Type B pancreatic cell (in vitro differentiated cells): Measurements from ENCODE around the gene GSK3B. TPM values are rescaled to one million over a fixed set of nuclear protein-coding genes. Genes with fewer than 3 reads are reported as not detected.

Source experiments
- DNase-seq: peaks from one replicate; pipeline ENCODE4 v3.0.0; 2021; ENCODE audit warnings: mixed read lengths; ENCODE audit not compliant: unreplicated experiment; ENCODE audit errors: extremely low spot score
- H3K27ac Mint-ChIP-seq: 2 replicates; pipeline ENCODE4 v1.8.0; 2021; ENCODE audit warnings: mild to moderate bottlenecking, mixed read lengths
- H3K27me3 Mint-ChIP-seq: 2 replicates; pipeline ENCODE4 v1.8.0; 2021; ENCODE audit warnings: mixed read lengths
- H3K36me3 Mint-ChIP-seq: 2 replicates; pipeline ENCODE4 v1.8.0; 2021; ENCODE audit warnings: mixed read lengths
- H3K4me1 Mint-ChIP-seq: one replicate; pipeline ENCODE4 v1.8.0; 2021; ENCODE audit warnings: mixed read lengths; ENCODE audit not compliant: unreplicated experiment
- H3K4me3 Mint-ChIP-seq: 2 replicates; pipeline ENCODE4 v1.8.0; 2021; ENCODE audit warnings: mild to moderate bottlenecking, mixed read lengths
- H3K9me3 Mint-ChIP-seq: 2 replicates; pipeline ENCODE4 v1.8.0; 2021; ENCODE audit warnings: mixed read lengths
- total RNA-seq: library from RNA; stranded (reverse); gene quantifications from 2 replicates; pipeline ENCODE4 v1.2.1, GENCODE V29; 2021; ENCODE audit warnings: low replicate concordance
- TF ChIP-seq, protein P1 (sequence below): fragments of 200-600 bp; sonication (generic); conservative IDR thresholded peaks from 2 replicates; pipeline ENCODE4 v1.5.0; 2021; ENCODE audit warnings: antibody characterized with exemption, mild to moderate bottlenecking

The GSK3B gene
- total RNA-seq, 1 donor from 2014 or later = 60.5 TPM

DNA sequence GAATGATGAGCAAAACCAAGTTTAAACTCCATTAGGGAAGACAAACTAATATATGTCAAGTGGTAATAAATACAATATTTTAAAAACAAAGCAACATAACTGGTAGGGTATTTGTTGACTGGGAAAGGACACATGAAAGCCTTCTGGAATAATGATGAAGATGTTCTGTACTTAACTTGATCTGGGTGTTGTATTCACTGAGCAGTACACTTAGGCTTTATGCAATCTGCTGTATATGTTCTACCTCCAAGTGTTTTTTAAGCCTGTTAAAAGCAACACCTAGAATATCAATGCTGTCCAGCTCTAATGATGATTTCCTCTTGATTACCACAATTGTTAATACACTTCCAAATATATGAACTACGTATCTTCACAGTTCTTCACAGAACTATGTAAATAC lies 46.6 kb downstream of the GSK3B start:
- no peak overlapping the region for H3K4me3 Mint-ChIP-seq
- peaks cover 25% of the 10 kb centered on the region for H3K9me3 Mint-ChIP-seq
- H3K36me3 Mint-ChIP-seq = peaks cover 29% of the 10 kb centered on the region
- TF ChIP-seq, protein P1, sequence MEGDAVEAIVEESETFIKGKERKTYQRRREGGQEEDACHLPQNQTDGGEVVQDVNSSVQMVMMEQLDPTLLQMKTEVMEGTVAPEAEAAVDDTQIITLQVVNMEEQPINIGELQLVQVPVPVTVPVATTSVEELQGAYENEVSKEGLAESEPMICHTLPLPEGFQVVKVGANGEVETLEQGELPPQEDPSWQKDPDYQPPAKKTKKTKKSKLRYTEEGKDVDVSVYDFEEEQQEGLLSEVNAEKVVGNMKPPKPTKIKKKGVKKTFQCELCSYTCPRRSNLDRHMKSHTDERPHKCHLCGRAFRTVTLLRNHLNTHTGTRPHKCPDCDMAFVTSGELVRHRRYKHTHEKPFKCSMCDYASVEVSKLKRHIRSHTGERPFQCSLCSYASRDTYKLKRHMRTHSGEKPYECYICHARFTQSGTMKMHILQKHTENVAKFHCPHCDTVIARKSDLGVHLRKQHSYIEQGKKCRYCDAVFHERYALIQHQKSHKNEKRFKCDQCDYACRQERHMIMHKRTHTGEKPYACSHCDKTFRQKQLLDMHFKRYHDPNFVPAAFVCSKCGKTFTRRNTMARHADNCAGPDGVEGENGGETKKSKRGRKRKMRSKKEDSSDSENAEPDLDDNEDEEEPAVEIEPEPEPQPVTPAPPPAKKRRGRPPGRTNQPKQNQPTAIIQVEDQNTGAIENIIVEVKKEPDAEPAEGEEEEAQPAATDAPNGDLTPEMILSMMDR = no peak
- peaks cover 23% of the 10 kb centered on the region for H3K4me1 Mint-ChIP-seq
- no peak for DNase-seq
- H3K27ac Mint-ChIP-seq = no peak overlapping the region
- no peaks in the 10 kb centered on the region for H3K27me3 Mint-ChIP-seq

DNA sequence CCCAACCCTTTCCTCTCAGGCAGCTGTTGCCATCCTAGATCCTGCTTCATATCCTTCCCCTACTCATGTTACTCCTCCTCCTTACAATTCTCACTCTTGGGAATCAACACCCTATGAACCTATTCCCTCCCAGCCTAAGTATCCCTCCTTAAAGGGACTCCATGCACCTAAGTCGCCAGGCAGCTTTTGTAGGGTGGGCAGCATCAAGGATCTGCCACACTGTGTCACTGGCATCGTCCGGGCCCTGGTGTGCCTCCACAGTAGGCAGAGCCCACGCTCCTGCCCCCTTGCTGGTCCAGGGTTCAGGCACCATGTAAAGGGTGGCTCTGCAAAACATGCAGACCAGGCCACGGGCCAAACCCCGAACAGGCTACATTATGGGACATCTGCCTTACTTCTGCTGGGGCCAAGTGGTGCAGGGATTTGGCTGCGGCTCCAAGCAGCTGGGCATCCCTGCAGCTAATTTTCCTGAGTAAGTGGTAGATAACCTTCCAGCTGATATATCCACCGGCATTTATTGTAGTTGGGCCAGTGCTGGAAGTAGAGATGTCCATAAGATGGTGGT lies 53.4 kb downstream of the GSK3B start:
- peaks cover 43% of the 10 kb centered on the region for H3K9me3 Mint-ChIP-seq
- no peaks in the 10 kb centered on the region for H3K27me3 Mint-ChIP-seq
- TF ChIP-seq, protein P1 = no peak
- no peak overlapping the region for H3K4me3 Mint-ChIP-seq
- no peak for DNase-seq
- no peaks in the 10 kb centered on the region for H3K4me1 Mint-ChIP-seq
- H3K27ac Mint-ChIP-seq = no peak overlapping the region
- peaks cover 70% of the 10 kb centered on the region for H3K36me3 Mint-ChIP-seq

DNA sequence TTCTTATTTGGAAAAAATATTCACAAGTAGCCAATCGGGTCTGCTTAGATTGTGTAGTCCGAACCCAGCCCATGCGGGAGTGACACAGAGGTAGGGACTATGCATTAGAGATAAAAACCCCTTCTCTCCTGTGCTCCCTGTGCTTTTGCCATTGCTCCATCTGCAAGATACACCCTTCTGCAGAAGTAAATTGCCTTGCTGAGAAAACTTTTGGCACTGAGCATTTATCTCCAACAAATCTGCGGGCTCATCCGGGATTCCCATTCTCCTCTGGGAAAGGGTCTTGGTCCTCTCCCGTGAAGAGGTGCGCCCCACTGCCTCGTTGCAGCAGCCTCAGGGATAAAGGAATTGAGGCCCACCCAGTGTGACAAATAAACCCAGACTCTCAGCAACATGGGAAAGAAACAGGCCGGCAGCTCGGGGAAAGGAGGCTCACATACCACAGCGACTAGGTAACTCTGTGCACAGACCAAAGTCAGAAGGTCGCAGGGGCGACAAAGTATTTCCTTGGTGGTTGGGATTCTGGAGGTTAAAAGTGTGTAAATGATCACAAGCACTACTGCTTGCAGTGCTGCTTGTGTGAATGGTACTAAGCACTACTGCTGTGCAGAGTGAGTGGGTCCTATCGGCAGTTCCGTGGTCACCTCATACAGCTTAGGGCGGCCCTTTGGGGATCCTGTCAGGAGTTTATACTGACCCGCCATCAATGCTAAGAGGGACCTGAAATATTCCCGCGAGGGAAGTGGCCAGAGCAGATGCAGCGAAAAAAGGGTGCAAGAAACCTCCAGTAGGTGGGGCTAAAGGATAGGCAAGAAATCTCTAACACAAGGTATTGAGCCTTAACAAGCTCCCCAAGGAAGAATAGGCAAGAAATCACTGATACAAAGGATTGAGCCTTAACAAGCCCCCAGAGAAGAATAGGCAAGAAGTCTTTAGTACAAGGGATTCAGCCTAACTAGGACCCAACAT lies 54.3 kb downstream of the GSK3B start:
- Mint-ChIP-seq H3K4me1 (no peaks in the 10 kb centered on the region), H3K9me3 (peaks cover 34% of the 10 kb centered on the region), H3K4me3 (no peak overlapping the region), H3K27ac (no peak overlapping the region), H3K36me3 (peaks cover 62% of the 10 kb centered on the region), H3K27me3 (no peaks in the 10 kb centered on the region)
- TF ChIP-seq, protein P1 = peak; percentile 42
- no peak for DNase-seq

DNA sequence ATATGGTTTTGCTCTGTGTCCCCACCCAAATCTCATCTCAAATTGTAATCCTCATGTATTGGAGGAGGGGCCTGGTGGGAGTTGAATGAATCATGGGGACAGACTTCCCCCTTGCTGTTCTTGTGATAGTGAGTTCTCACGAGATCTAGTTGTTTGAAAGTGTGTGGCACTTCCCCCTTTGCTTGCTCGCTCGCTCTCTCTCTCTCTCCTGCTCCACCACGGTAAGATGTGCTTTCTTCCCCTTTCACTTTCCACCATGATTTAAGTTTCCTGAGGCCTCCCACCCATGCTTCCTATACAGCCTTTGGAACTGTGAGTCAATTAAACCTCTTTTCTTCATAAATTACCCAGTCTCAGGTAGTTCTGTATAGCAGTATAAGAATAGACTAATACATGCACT lies 60.7 kb downstream of the GSK3B start:
- Mint-ChIP-seq H3K4me1 (peaks cover 8% of the 10 kb centered on the region), H3K36me3 (peaks cover 26% of the 10 kb centered on the region), H3K9me3 (peaks cover 5% of the 10 kb centered on the region), H3K27me3 (no peaks in the 10 kb centered on the region), H3K27ac (no peak overlapping the region), H3K4me3 (no peak overlapping the region)
- TF ChIP-seq, protein P1 = no peak
- DNase-seq = no peak

DNA sequence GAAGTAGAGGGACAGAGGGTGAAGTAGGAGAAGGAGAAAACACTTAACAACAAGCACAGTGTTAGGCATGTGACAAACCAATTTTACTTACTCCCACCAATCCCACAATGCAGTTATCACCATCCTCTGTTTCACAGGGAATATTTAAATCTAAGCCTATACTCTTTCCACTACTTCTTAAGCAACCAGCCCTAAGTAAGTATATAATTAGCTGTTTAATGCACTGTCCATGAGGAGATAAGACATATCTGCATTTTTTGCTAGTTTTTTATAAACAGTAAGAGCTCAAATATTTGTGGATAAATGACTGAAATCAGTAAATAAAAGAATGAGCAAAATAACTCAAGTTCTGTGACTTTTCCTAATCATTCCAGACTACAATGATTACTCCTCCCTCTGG lies 62.7 kb downstream of the GSK3B start:
- peaks cover 8% of the 10 kb centered on the region for H3K4me1 Mint-ChIP-seq
- no peak for DNase-seq
- peaks cover 9% of the 10 kb centered on the region for H3K9me3 Mint-ChIP-seq
- H3K27me3 Mint-ChIP-seq = no peaks in the 10 kb centered on the region
- no peak overlapping the region for H3K4me3 Mint-ChIP-seq
- TF ChIP-seq, protein P1 = no peak
- no peak overlapping the region for H3K27ac Mint-ChIP-seq
- peaks cover 26% of the 10 kb centered on the region for H3K36me3 Mint-ChIP-seq
